ENCODE data around the gene METTL1. TPM values are rescaled to one million over a fixed set of nuclear protein-coding genes. Genes with fewer than 3 reads are reported as not detected.
"Not testable (repeated sequence)": the region's sequence is repeated elsewhere in the genome, so short reads cannot be mapped to it uniquely, and the experiment has no call there.

METTL1 gene
- total and polyA plus RNA-seq, 3 donors from 2014 or later: 16.7 to 28.8 (median 22.8) TPM

- TF ChIP-seq POLR2A (IDR thresholded peaks at IDR 0.05) (no peak), CTCF (IDR thresholded peaks at IDR 0.05) (no peak)
- Histone ChIP-seq H3K9me3 (no peaks in the 10 kb centered on the region), H3K36me3 (ENCODE audit: low read depth, missing control alignments) (no peaks in the 10 kb centered on the region), H3K4me3 (no peak overlapping the region), H3K4me1 (peaks cover 9% of the 10 kb centered on the region), H3K27ac (no peak overlapping the region), H3K27me3 (no peaks in the 10 kb centered on the region)
- WGBS, 2 donors: 39% methylated on average over 5 to 11 of the region's 11 CpGs
- no peak for DNase-seq
- intact Hi-C loops (cut with DNase I; ENCODE audit: low total_unique reads): no loop called here
Observed at GRCh38 chr12:57724936-57725740, 46.8 kb downstream of the METTL1 start.

- Histone ChIP-seq H3K4me1 (peaks cover 9% of the 10 kb centered on the region), H3K4me3 (no peak overlapping the region), H3K36me3 (ENCODE audit: low read depth, missing control alignments) (no peaks in the 10 kb centered on the region), H3K27ac (no peak overlapping the region), H3K27me3 (no peaks in the 10 kb centered on the region), H3K9me3 (no peaks in the 10 kb centered on the region)
- 82 to 87% methylated on average over 9 to 12 of the region's 12 CpGs for WGBS, 2 donors
- intact Hi-C loops (cut with DNase I; ENCODE audit: low total_unique reads): no loop called here
- DNase-seq: no peak
- TF ChIP-seq POLR2A (IDR thresholded peaks at IDR 0.05): no peak
- TF ChIP-seq CTCF (IDR thresholded peaks at IDR 0.05): no peak
Observed at GRCh38 chr12:57724003-57724935, 47.6 kb downstream of the METTL1 start.

GRCh38 chr12:57723630-57723962 is 48.3 kb downstream of the METTL1 start:
- intact Hi-C loops (cut with DNase I; ENCODE audit: low total_unique reads): no loop called here
- Histone ChIP-seq H3K27me3 (no peaks in the 10 kb centered on the region), H3K4me3 (no peak overlapping the region), H3K9me3 (no peaks in the 10 kb centered on the region), H3K36me3 (ENCODE audit: low read depth, missing control alignments) (no peaks in the 10 kb centered on the region), H3K4me1 (peaks cover 9% of the 10 kb centered on the region), H3K27ac (no peak overlapping the region)
- DNase-seq: no peak
- 70 to 71% methylated on average over 2 of the region's 2 CpGs for WGBS, 2 donors
- TF ChIP-seq CTCF (IDR thresholded peaks at IDR 0.05) (no peak), POLR2A (IDR thresholded peaks at IDR 0.05) (no peak)

- H3K36me3 ChIP-seq (ENCODE audit: low read depth, missing control alignments): no peaks in the 10 kb centered on the region
- peaks cover 9% of the 10 kb centered on the region for H3K4me1 ChIP-seq
- 65 to 70% methylated on average over 11 of the region's 11 CpGs for WGBS, 2 donors
- H3K27ac ChIP-seq: no peak overlapping the region
- no peak overlapping the region for H3K4me3 ChIP-seq
- no peaks in the 10 kb centered on the region for H3K9me3 ChIP-seq
- no peaks in the 10 kb centered on the region for H3K27me3 ChIP-seq
- DNase-seq: no peak
- intact Hi-C loops (cut with DNase I; ENCODE audit: low total_unique reads): no loop called here
- TF ChIP-seq CTCF (IDR thresholded peaks at IDR 0.05): no peak
- no peak for TF ChIP-seq POLR2A (IDR thresholded peaks at IDR 0.05)
Observed at GRCh38 chr12:57722716-57723629, 48.9 kb downstream of the METTL1 start.

- H3K4me3 ChIP-seq; H3K4me1 ChIP-seq; intact Hi-C loops (cut with DNase I; ENCODE audit: low total_unique reads); DNase-seq; H3K27ac ChIP-seq; H3K27me3 ChIP-seq; H3K36me3 ChIP-seq (ENCODE audit: low read depth, missing control alignments); H3K9me3 ChIP-seq: not testable (repeated sequence)
- 93 to 95% methylated on average over 16 of the region's 16 CpGs for WGBS, 2 donors
Observed at GRCh38 chr12:57721846-57722608, 49.9 kb downstream of the METTL1 start.
